HG02981 (cell line): Measurements from ENCODE around the gene DGKI.
"Not testable (repeated sequence)": the region's sequence is repeated elsewhere in the genome, so short reads cannot be mapped to it uniquely, and the experiment has no call there.

Experiments
- ATAC-seq: cut with Tn5 transposase; IDR thresholded peaks from one replicate; pipeline ENCODE4 v1.9.1; 2021; ENCODE audit warnings: mild to moderate bottlenecking, moderate library complexity; ENCODE audit not compliant: unreplicated experiment

Gene DGKI

DNA sequence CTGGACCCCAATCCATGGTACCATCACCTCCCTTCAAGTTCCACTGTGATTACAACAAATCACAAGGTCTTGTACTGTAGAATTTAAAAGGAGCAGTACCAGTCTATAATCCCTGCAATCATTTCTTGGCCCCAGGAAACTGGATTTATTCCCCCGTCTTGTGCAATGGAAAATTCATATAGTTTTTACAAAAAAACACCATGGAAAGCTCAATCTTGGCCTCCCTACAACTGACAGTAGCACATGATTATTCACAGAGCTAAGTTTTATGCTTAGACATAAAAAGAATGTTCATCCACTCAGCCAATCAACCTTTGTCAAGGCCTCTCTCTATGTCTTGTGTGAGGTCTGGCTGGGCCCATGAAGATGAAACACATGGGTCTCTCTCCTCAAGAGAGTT lies 10.2 kb downstream of the DGKI start:
- ATAC-seq, result no peak

GRCh38 chr7:137836113-137836509 lies 10.7 kb downstream of the DGKI start:
- no peak for ATAC-seq

GRCh38 chr7:137835486-137836112 lies 11.2 kb downstream of the DGKI start:
- ATAC-seq, result no peak

GRCh38 chr7:137834552-137834951 lies 12.2 kb downstream of the DGKI start:
- ATAC-seq, result no peak

DNA sequence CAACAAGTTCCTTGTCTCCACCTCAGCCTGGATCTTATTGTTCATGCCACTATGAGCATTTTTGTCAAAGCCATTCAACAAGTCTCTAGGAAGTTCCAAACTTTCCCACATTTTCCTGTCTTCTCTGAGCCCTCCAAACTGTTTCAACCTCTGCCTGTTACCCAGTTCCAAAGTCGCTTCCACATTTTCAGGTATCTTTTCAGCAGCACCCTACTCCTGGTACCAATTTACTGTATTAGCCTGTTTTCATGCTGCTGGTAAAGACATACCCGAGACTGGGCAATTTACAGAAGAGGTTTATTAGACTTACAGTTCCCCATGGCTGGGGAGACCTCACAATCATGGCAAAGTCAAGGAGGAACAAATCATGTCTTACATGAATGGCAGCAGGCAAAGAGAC lies 13.8 kb downstream of the DGKI start:
- not testable (repeated sequence) for ATAC-seq

GRCh38 chr7:137832382-137832781 lies 14.4 kb downstream of the DGKI start:
- no peak for ATAC-seq

GRCh38 chr7:137831555-137831954 lies 15.2 kb downstream of the DGKI start:
- ATAC-seq, result not testable (repeated sequence)

DNA sequence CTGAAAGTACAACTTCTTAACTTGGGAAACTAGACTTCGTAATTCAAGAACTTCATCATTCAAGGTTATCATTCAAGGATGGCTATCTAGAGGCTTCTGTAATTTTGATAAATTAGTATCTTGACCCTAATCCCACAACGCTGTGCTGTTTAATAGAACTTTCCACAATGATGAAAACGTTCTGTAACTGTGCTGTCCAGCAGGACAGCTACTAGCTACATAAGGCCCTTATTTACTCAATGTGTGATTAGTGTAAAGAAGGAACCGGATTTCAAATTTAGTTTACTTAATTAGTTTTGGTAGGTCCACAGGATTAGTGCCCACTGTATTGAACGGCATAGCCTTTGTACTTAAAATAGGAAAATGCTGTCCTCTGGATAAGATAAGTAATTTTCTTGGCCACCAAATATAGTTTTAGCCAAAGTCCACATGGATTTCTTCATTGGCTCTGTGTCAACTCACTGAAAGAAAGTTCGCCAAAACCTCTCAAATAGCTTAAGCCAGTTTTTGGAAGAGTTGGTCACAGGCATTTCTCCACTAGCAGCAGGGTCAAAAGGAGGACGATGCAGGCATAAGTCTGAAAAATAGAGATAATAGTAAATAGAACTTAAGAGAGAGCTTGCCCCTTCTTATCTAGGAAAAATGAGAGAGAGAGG lies 17.3 kb downstream of the DGKI start:
- ATAC-seq, result no peak

DNA sequence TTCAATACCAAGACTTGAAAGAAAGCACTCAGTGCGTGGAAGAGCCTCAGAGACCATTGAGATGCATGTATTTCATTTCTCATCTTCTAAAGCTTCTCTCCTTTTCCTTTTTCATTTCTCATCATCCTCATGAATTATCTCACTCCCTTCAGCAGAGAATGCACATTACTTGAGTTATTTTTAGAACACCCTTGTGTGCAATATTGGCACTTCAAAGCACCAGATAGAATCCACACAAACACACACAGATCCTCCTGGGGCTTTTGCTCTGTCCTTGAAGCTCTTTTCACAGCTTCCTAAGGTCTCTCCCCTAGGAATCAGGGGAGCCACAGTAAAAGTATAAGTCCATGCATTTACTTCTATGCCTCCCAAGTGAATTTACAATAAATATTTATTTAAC lies 18.3 kb downstream of the DGKI start:
- ATAC-seq, result no peak

GRCh38 chr7:137825489-137825888 lies 21.3 kb downstream of the DGKI start:
- no peak for ATAC-seq

DNA sequence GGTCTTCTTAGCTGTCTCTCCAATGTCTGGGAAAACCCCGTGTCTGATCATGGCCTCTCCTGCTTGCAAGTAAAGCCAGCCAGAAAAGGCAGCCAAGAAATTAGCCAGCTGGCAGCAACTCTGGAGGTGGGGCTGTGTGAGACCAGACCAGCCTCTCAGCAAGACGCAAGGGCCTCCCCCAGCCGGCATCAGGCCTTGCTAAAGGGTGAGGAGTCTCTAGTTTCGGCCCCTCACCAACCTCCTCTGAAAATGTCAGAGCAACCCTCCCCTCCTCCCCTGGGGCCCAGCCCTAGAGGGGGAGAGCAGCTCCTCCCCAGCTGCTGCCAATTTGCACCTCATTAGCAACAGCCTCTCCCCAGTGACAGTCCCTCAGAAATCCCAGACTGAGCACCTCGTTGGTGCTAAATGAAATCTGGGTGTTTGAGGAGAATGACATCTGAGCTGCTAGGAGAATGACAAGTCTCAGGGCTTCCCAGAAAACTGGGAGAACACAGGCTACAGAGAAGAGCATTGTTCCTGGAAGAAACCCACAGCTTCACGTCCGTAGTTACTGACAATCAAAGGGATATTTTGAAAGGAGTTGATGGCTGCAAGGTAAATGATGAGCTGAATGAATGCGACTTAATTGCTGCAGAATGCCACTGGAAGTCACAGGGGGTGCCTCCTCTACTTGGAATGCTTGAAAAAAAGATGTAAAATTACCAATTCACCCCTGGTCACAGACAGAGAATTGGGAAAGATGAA lies 25.9 kb downstream of the DGKI start:
- ATAC-seq, result peak; percentile 65

- no peak for ATAC-seq
Observed at GRCh38 chr7:137820156-137820555, 26.6 kb downstream of the DGKI start.

DNA sequence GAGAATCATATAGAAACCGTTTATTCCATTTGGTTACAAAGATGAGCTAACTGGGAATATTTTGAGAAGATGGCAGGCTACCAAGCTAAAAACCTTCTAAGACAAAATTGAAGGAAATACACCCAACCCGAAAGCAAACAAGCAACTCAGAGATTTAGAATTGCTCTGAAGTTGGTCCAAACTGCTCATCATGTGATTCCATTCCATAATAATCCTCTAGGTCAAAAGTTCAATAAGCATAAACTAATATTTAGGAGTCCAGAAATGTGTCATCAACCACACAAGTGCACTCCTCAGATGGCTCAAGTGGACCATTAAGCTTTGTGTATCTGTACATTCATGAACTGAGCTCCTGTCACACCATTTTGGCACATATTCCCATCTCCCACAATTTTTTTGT lies 28.7 kb downstream of the DGKI start:
- no peak for ATAC-seq

DNA sequence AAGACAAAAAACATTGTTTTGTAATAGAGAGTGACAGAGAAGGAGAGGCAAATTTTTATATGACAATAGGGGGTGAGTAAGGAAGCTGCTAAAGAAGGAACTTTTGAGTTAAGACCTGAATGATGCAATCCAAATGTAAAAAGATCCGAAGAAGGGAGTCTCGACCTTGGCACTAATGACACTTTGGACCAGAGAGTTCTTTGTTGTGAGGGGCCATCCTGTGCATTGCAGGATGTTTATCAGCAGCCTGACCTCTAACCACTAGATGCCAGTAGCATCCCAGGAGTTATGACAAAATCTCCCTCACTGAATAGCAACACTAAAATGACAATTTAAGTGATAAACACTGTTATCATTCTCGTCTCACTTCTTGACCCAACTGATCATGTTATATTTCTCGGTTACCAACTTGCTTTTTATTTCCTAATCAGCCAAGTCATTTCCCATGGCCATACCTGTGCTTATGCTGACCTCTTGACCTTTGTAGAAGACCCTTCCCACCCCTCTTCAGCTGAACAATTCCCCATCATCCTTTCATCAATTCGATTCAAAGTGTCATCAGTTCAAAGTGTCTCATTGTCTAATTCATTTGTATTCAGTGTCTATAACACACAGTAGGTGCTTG lies 30.0 kb downstream of the DGKI start:
- ATAC-seq, result no peak

DNA sequence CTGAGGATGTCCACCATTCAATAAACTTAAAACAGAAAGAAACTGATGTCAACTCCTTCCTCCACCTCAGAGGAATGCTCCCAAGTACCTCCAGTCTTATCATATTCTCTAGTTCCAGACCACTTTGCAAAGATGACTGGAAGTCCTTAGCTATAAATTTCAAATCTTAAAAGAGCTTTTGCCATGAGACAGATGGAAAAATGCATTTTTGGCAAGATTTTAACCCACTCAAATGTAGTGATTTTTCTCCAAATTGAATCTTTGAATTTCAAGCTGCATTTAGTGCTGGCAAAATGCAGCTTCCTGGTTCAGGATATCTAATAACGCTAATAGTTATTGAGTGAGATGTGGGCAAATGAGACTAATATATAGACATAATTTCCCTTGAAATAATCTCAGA lies 33.2 kb downstream of the DGKI start:
- no peak for ATAC-seq

- no peak for ATAC-seq
Observed at GRCh38 chr7:137810248-137810647, 36.5 kb downstream of the DGKI start.

GRCh38 chr7:137804836-137805235 lies 41.9 kb downstream of the DGKI start:
- ATAC-seq, result no peak

GRCh38 chr7:137801491-137801890 lies 45.3 kb downstream of the DGKI start:
- ATAC-seq, result no peak

- ATAC-seq, result no peak
Observed at GRCh38 chr7:137801003-137801402, 45.8 kb downstream of the DGKI start.

GRCh38 chr7:137798073-137798763 lies 48.6 kb downstream of the DGKI start:
- peak; percentile 97 for ATAC-seq

DNA sequence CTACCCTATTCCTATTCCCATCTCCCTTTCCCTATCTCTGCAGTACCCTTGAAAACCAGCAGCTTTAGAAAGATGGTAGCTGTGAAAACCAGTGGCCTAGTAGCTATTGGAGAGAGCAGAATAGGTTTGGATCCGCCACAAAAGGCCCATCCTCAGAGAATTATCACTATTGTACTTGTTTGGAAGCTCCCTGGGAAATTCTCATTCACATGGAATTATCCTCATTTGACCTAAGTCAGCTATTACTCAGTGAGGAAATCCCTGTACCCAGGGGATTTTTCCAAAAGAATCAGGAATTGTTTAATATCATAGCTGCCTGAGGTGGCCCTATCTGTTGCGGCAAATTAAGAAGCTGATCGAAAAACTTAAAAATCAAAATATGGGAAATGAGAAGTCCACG lies 51.6 kb downstream of the DGKI start:
- ATAC-seq, result no peak
